MG63 (cell line): ENCODE results near the gene VWA7. TPM values are rescaled to one million over a fixed set of nuclear protein-coding genes. Genes with fewer than 3 reads are reported as not detected.
"Not testable (repeated sequence)": the region's sequence is repeated elsewhere in the genome, so short reads cannot be mapped to it uniquely, and the experiment has no call there.

ENCODE experiments used
- DNase-seq: peaks from one replicate; pipeline ENCODE4 v3.0.0-alpha.2; 2020
- H3K27me3 ChIP-seq: fragments of 250-450 bp; sonication (Bioruptor Pico); 2 replicates; pipeline ENCODE4 v1.5.1; 2020; ENCODE audit warnings: mild to moderate bottlenecking, moderate library complexity
- H3K36me3 ChIP-seq: fragments of 250-450 bp; sonication (Bioruptor Pico); 2 replicates; pipeline ENCODE4 v1.5.1; 2020; ENCODE audit warnings: mild to moderate bottlenecking, moderate library complexity
- H3K4me3 ChIP-seq: fragments of 250-450 bp; sonication (Bioruptor Pico); 2 replicates; pipeline ENCODE4 v1.5.1; 2020; ENCODE audit warnings: mild to moderate bottlenecking, moderate library complexity
- H3K9me3 ChIP-seq: fragments of 250-450 bp; sonication (Bioruptor Pico); 2 replicates; pipeline ENCODE4 v1.5.1; 2020; ENCODE audit warnings: mild to moderate bottlenecking, moderate library complexity
- total RNA-seq: library from RNA; depleted of rRNA; stranded (reverse); fragments of >200 nt; shearing (Covaris generic); gene quantifications from 2 replicates; pipeline ENCODE4 v1.2.3, GENCODE V29; 2014; ENCODE audit warnings: low replicate concordance

Gene VWA7
- total RNA-seq, 1 experiment from 2014 or later, result 0.13 TPM

GRCh38 chr6:31811645-31812044 is 34.5 kb upstream of the VWA7 start:
- Histone ChIP-seq H3K36me3 (no peaks in the 10 kb centered on the region), H3K4me3 (no peak overlapping the region), H3K9me3 (no peaks in the 10 kb centered on the region), H3K27me3 (no peaks in the 10 kb centered on the region)
- DNase-seq, result no peak

DNA sequence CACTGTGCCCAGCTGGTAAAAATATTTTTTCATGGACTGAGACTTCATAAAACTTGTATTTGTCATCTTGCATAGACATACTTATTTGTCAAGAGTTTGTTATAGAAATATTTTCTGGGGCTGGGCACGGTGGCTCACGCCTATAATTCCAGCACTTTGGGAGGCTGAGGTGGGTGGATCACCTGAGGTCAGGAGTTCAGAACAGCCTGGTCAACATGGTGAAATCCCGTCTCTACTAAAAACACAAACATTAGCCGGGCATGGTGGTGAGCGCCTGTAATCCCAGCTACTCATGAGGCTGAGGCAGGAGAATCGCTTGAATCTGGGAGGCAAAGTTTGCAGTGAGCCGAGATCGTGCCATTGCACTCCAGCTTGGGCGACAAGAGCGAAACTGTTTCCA is 31.5 kb upstream of the VWA7 start:
- not testable (repeated sequence) for H3K27me3 ChIP-seq, DNase-seq, H3K9me3 ChIP-seq, H3K36me3 ChIP-seq, H3K4me3 ChIP-seq

DNA sequence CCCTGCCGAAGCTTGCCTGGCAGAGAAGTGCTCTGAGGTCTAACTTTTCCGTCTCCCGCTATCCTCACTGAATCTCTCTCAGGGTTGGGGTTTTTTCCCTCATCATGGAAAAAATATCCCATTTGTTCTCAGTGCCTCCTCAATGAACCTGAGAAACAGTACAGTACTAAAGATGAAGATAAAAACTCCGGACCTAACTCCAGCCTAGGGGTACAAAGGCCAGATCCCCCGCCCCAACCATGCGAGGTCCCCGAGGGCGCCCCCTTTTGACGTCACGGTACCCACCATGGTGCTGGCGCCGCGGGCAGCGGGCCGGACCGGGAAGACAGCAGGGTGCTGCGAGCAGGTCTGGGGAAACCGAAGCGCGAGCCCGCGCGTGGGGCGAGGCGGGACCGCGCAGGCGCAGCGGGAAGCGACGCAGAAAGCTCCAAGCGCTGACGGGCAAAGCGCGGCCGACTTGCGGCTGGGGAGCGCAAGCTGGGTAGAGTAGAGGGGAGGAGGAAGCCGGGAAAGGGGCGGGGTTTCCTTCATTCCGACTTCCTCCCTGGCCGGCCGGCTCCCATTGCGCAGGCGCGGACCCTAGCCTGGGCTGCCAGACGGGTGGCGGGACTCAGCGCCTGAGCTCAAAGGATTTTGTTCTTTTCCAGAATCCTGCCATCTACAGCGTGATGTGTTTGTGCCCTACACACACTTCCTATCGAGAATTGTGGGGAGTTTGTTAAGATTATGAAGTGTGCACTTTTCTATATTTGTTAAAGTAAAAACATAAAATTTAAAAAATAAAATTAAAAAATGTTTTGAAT is 29.5 kb upstream of the VWA7 start, which contains the start of gene LSM2:
TSS of gene LSM2 (minus strand) at position 497 of the 803 bp plus-strand sequence. CDS start at position 288, 209 bp downstream.
- DNase-seq, result peak; percentile 92
- Histone ChIP-seq H3K4me3 (peak within 1 kb of the TSS; percentile 79), H3K36me3 (no peaks in the 10 kb centered on the region), H3K9me3 (no peaks in the 10 kb centered on the region), H3K27me3 (no peaks in the 10 kb centered on the region)

- no peak for DNase-seq
- no peaks in the 10 kb centered on the region for H3K9me3 ChIP-seq
- H3K4me3 ChIP-seq, result peak overlapping the region; percentile 79
- H3K36me3 ChIP-seq, result no peaks in the 10 kb centered on the region
- no peaks in the 10 kb centered on the region for H3K27me3 ChIP-seq
Measured at GRCh38 chr6:31805939-31806469, 28.9 kb upstream of the VWA7 start.

GRCh38 chr6:31801031-31801927 is 24.2 kb upstream of the VWA7 start:
- H3K9me3 ChIP-seq, H3K27me3 ChIP-seq, H3K36me3 ChIP-seq, DNase-seq, H3K4me3 ChIP-seq: not testable (repeated sequence)

- Histone ChIP-seq H3K4me3 (no peak overlapping the region), H3K36me3 (no peaks in the 10 kb centered on the region), H3K27me3 (no peaks in the 10 kb centered on the region), H3K9me3 (no peaks in the 10 kb centered on the region)
- peak; percentile 74 for DNase-seq
Measured at GRCh38 chr6:31799781-31800180, 22.7 kb upstream of the VWA7 start.

DNA sequence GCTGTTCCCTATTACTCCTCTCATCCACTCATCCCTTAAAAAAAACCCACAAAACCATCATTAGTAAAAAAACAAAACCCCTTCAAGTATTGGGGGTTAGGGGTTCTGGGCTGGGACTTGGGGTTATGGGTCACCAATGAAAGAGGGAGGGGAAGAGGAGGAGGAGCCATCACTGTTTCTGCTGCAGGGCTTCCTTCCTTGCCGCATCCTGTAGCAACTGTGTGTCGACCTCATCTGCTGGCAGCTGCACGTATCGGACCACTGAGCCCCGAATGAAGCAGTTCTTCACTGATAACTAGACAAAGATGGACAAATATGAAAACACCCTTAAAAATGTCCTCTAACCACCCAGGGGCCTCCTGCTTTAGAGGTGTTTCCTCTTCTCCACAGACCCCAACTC is 20.5 kb upstream of the VWA7 start:
- H3K9me3 ChIP-seq, result no peaks in the 10 kb centered on the region
- no peak for DNase-seq
- no peaks in the 10 kb centered on the region; the same call in 1 of the 2 replicates for H3K36me3 ChIP-seq
- no peaks in the 10 kb centered on the region for H3K27me3 ChIP-seq
- H3K4me3 ChIP-seq, result no peak overlapping the region

GRCh38 chr6:31796993-31797385 is 19.9 kb upstream of the VWA7 start:
- DNase-seq, result no peak
- Histone ChIP-seq H3K27me3 (no peaks in the 10 kb centered on the region), H3K4me3 (no peak overlapping the region), H3K36me3 (no peaks in the 10 kb centered on the region; the same call in 1 of the 2 replicates), H3K9me3 (no peaks in the 10 kb centered on the region)

DNA sequence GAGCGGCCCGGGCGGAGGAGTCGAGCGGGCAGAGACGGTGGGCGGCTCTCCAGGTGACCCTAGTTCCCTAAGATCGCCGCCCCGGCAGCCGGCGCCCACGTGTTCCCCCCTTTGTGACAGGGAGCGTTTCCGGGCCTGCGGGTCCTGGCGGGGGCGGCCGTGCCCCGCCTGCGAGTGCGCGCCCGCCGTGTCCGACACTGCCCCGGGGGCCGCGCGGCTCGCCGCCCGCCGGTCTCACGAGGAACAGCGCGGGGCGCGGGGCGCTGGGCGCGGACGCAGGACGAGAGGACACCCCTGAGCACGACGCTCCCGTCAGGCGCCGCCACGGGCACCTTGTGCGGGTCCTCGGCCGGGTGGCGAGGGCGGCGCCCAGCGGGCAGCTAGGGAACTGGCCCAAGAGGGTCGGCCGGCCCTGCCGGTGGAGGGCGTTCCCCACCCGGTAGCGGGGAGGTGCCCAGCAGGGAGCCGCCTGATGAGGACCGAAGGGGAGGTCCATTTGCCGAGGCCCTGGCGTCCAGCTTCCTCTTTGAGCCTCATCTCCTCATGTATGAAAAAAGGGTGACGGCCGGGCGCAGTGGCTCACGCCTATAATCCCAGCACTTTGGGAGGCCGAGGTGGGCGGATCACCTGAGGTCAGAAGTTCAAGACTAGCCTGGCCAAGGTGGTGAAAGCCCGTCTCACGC is 18.6 kb upstream of the VWA7 start, which contains the start of gene VARS1:
TSS of gene VARS1 (minus strand) at position 137 of the 683 bp plus-strand sequence. CDS start 535 bp downstream, outside the sequence.
- DNase-seq, result peak; percentile 90
- H3K9me3 ChIP-seq, result no peaks in the 10 kb centered on the region
- H3K4me3 ChIP-seq, result peak within 1 kb of the TSS; percentile 85
- H3K27me3 ChIP-seq, result no peaks in the 10 kb centered on the region
- H3K36me3 ChIP-seq, result peaks cover 6% of the 10 kb centered on the region

GRCh38 chr6:31794866-31795615 is 17.9 kb upstream of the VWA7 start:
- no peak for DNase-seq
- peak overlapping the region; percentile 85 for H3K4me3 ChIP-seq
- H3K27me3 ChIP-seq, result no peaks in the 10 kb centered on the region
- H3K36me3 ChIP-seq, result peaks cover 8% of the 10 kb centered on the region
- no peaks in the 10 kb centered on the region for H3K9me3 ChIP-seq

- peaks cover 8% of the 10 kb centered on the region for H3K36me3 ChIP-seq
- no peaks in the 10 kb centered on the region for H3K9me3 ChIP-seq
- no peaks in the 10 kb centered on the region for H3K27me3 ChIP-seq
- DNase-seq, result no peak
- peak overlapping the region; percentile 85 for H3K4me3 ChIP-seq
Measured at GRCh38 chr6:31794294-31794865, 17.3 kb upstream of the VWA7 start.

DNA sequence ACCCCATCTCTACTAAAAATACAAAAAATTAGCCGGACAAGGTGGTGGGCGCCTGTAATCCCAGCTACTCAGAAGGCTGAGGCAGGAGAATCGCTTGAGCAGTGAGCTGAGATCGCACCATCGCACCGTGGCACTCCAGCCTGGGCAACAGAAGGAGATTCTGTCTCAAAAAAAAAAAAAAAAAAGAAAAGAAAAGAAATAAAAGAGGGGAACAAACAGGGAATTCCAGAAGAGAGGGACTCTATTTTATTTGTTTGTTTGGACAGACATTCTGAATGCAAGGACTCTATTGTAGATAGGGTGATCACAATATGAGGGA is 16.8 kb upstream of the VWA7 start:
- H3K9me3 ChIP-seq, H3K27me3 ChIP-seq, H3K36me3 ChIP-seq, DNase-seq: not testable (repeated sequence)
- peak overlapping the region; percentile 85 for H3K4me3 ChIP-seq

GRCh38 chr6:31792761-31793171 is 15.6 kb upstream of the VWA7 start:
- Histone ChIP-seq H3K9me3 (no peaks in the 10 kb centered on the region), H3K36me3 (peaks cover 8% of the 10 kb centered on the region), H3K4me3 (no peak overlapping the region), H3K27me3 (no peaks in the 10 kb centered on the region)
- DNase-seq, result no peak

DNA sequence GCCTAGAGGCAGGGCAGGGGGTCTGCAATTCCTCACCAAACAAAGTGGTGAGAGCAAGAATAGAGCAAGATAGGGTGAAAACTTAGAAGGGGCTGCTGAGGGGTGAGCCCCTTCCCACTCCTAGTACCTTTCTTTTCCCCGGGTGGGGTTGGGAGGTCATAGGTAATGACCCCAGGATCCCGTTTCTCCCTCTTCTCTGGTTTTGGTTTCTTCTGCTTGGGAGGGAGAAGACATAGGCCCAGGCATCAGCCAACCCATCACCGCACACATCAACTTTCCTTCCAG is 14.9 kb upstream of the VWA7 start:
- H3K27me3 ChIP-seq, result no peaks in the 10 kb centered on the region
- H3K36me3 ChIP-seq, result peaks cover 8% of the 10 kb centered on the region
- no peaks in the 10 kb centered on the region for H3K9me3 ChIP-seq
- no peak overlapping the region for H3K4me3 ChIP-seq
- no peak for DNase-seq

DNA sequence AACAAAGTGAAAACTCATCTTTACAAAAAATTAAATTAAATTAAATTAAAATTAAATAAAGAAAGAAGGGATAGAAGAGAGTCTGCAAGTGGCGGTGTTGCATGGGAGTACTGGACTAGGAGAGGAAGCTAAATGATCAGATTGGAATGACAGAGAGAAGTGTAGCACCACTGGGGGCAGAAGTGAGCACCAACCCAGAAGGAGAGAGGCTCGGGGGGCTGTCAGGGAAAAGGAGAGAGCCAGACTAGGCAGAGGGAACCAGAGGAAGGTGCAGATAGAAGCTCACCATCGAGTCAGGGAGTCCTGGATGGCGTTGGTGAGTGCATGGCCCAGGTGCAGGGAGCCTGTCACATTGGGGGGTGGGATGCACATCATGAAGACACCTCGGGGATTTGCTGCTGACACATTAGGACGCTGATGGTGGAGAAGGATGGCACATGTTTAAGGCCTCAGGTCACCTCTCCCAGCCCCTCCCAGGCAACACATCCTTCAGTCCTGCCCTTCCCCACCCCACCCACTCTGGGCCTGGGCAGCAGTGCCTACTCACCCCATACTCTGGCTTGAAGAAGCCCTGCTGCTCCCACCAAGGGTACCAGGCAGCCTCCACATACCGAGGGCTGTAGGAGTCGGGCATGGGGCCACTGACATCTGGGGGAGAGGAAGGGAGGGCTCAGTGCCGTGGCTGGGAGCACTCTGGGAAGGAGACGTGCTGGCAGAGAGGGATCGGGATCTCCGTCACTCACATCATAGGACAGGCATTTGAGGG is 14.4 kb upstream of the VWA7 start:
- H3K9me3 ChIP-seq, result no peaks in the 10 kb centered on the region
- no peaks in the 10 kb centered on the region for H3K27me3 ChIP-seq
- H3K4me3 ChIP-seq, result no peak overlapping the region
- peak; percentile 30 for DNase-seq
- H3K36me3 ChIP-seq, result peaks cover 8% of the 10 kb centered on the region
